DLD1 (cell line): Measurements from ENCODE around the gene MEOX1.

Experiments used
- in situ Hi-C: cut with HindIII; loops from 2 replicates; pipeline ENCODE4 v1.10.0; 2017; ENCODE audit warnings: low sequenced_read_pairs

Gene MEOX1

GRCh38 chr17:43598357-43599045 lies 63.2 kb downstream of the MEOX1 start:
- in situ Hi-C loops, result no loop called here

- in situ Hi-C loops, result no loop called here
Observed at GRCh38 chr17:43597624-43598356, 63.9 kb downstream of the MEOX1 start.

GRCh38 chr17:43595466-43595865 lies 66.3 kb downstream of the MEOX1 start:
- in situ Hi-C loops, result no loop called here

- in situ Hi-C loops, result no loop called here
Observed at GRCh38 chr17:43591779-43592562, 69.8 kb downstream of the MEOX1 start.

GRCh38 chr17:43591001-43591400 lies 70.7 kb downstream of the MEOX1 start:
- in situ Hi-C loops, result no loop called here
